Cardiac muscle cell (in vitro differentiated cells and primary cell): ENCODE results near the gene CTNND2. TPM values are rescaled to one million over a fixed set of nuclear protein-coding genes. Genes with fewer than 3 reads are reported as not detected.

Experiments used
- DNase-seq, 2 donors: peaks; one replicate each; pipeline versions ENCODE4 v3.0.0 to v3.0.0-alpha.2; 2010 to 2017; ENCODE audit warnings: low read depth in 1 of 2, low spot score in 1 of 2
- H3K27ac ChIP-seq: fragments of 200-600 bp; sonication (generic); 2 replicates; pipeline ENCODE4 v1.5.1; 2016
- H3K27me3 ChIP-seq: fragments of 200-600 bp; sonication (generic); 2 replicates; pipeline ENCODE4 v1.6.0; 2016; ENCODE audit warnings: control low read depth
- H3K36me3 ChIP-seq: fragments of 200-600 bp; sonication (generic); 2 replicates; pipeline ENCODE4 v1.5.1; 2016; ENCODE audit warnings: control low read depth
- H3K4me1 ChIP-seq: fragments of 200-600 bp; sonication (generic); 2 replicates; pipeline ENCODE4 v1.8.1; 2017; ENCODE audit warnings: low read depth, mild to moderate bottlenecking, mixed run types
- H3K4me3 ChIP-seq: fragments of 200-600 bp; sonication (generic); 2 replicates; pipeline ENCODE4 v1.5.1; 2016; ENCODE audit warnings: mild to moderate bottlenecking
- H3K9me3 ChIP-seq: fragments of 200-600 bp; sonication (generic); 2 replicates; pipeline ENCODE4 v1.5.1; 2017; ENCODE audit warnings: low read depth, mild to moderate bottlenecking, control low read depth
- CTCF ChIP-seq: IDR thresholded peaks from 2 replicates; pipeline ENCODE4 v1.5.1; 2012; ENCODE audit warnings: low read depth, mild to moderate bottlenecking, low read length
- polyA plus RNA-seq: library from polyadenylated mRNA; unstranded; fragments of >200 nt; fragmentation: Nextera tagmentation; extraction: Ambion mirVana; gene quantifications from 2 replicates; pipeline ENCODE4 v1.2.1, GENCODE V29; 2016
- total RNA-seq: library from RNA; depleted of rRNA; stranded (reverse); fragments of >200 nt; gene quantifications from 2 replicates; pipeline ENCODE4 v1.2.3, GENCODE V29; 2016

The CTNND2 gene
- total and polyA plus RNA-seq, 2 experiments from 2014 or later, result 11.0 to 12.7 TPM

- no peak for DNase-seq
- Histone ChIP-seq H3K9me3 (no peaks in the 10 kb centered on the region), H3K4me1 (no peaks in the 10 kb centered on the region), H3K36me3 (no peaks in the 10 kb centered on the region), H3K27me3 (no peaks in the 10 kb centered on the region), H3K27ac (no peak overlapping the region), H3K4me3 (no peak overlapping the region)
- TF ChIP-seq CTCF, result no peak
These were observed 712.6 kb downstream of the CTNND2 start for GRCh38 chr5:11191673-11192072.

- no peaks in the 10 kb centered on the region for H3K27me3 ChIP-seq
- no peak overlapping the region for H3K27ac ChIP-seq
- TF ChIP-seq CTCF, result peak; percentile 19
- no peaks in the 10 kb centered on the region for H3K36me3 ChIP-seq
- H3K9me3 ChIP-seq, result no peaks in the 10 kb centered on the region
- DNase-seq, result peak; percentile 11 to 47
- H3K4me1 ChIP-seq, result no peaks in the 10 kb centered on the region
- H3K4me3 ChIP-seq, result no peak overlapping the region
These were observed 721.7 kb downstream of the CTNND2 start for GRCh38 chr5:11182441-11183080.

- Histone ChIP-seq H3K36me3 (no peaks in the 10 kb centered on the region), H3K4me3 (no peak overlapping the region), H3K9me3 (no peaks in the 10 kb centered on the region), H3K27ac (no peak overlapping the region), H3K4me1 (no peaks in the 10 kb centered on the region), H3K27me3 (no peaks in the 10 kb centered on the region)
- DNase-seq, result no peak
- TF ChIP-seq CTCF, result no peak
These were observed 722.3 kb downstream of the CTNND2 start for GRCh38 chr5:11181940-11182339.

- Histone ChIP-seq H3K27ac (no peak overlapping the region), H3K4me3 (no peak overlapping the region), H3K4me1 (no peaks in the 10 kb centered on the region), H3K9me3 (no peaks in the 10 kb centered on the region), H3K36me3 (no peaks in the 10 kb centered on the region), H3K27me3 (no peaks in the 10 kb centered on the region)
- no peak for DNase-seq
- no peak for TF ChIP-seq CTCF
These were observed 723.4 kb downstream of the CTNND2 start for GRCh38 chr5:11180890-11181289.

GRCh38 chr5:11177999-11178711 lies 726.1 kb downstream of the CTNND2 start:
- H3K27me3 ChIP-seq, result no peaks in the 10 kb centered on the region
- no peaks in the 10 kb centered on the region for H3K36me3 ChIP-seq
- H3K4me3 ChIP-seq, result no peak overlapping the region
- H3K27ac ChIP-seq, result no peak overlapping the region
- DNase-seq, result no peak
- H3K9me3 ChIP-seq, result no peaks in the 10 kb centered on the region
- H3K4me1 ChIP-seq, result no peaks in the 10 kb centered on the region
- no peak for TF ChIP-seq CTCF
